HG03064 (cell line): ENCODE results near the gene TFDP1.

ENCODE experiments used
- ATAC-seq: cut with Tn5 transposase; IDR thresholded peaks from one replicate; pipeline ENCODE4 v1.9.1; 2021; ENCODE audit warnings: low read depth; ENCODE audit not compliant: unreplicated experiment

TFDP1 gene

DNA sequence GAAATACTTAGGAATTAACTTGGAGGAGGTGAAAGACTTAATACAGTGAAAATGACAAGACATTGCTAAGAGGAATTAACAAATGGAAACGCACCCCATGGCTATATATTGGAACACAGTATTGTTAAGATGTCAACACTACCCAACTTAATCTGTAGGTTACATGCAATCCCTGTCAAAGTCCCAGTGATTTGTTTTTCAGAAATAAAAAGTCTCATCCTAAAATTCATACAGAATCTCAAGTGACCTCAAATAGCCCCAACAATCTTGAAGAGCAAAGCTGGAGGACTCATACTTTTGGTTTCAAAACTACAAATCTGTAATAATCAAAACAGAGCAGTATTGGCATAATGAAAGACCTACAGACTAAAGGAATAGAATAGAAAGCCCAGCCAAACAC, 60.2 kb downstream of the TFDP1 start:
- no peak for ATAC-seq

DNA sequence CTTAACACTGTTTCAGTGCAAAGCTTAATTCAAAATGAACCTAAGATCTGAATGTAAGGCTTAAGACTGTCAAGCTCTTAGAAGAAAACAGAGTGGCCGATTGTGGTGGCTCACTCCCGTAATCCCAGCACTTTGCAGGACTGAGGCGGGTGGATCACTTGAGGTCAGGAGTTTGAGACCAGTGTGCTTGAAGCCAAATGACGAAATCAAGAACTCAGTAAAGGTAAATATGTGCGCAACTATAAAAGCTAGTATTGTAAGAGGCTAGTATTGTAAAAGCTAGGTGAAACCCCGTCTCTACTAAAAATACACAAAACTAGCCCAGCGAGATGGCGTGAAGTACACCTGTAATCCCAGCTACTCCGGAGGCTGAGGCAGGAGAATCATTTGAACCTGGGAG, 60.8 kb downstream of the TFDP1 start:
- ATAC-seq = no peak

DNA sequence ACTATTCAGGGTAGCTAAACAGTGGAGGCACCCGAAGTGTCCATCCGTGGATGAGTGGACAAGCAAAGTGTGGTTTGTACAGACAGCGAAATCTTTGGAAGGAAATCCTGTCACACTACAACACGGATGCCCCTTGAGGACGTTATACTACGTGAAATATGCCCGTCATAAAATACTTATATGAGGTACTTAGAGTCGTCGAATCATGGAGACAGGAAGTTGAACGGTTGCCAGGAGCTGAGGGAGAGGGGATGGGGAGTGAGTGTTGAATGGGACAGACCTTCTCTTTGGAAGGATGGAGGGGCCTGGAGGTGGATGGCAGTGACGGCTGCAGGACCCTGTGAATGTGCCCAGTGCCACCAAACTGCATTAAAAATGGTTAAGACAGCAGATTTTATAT, 61.8 kb downstream of the TFDP1 start:
- no peak for ATAC-seq

DNA sequence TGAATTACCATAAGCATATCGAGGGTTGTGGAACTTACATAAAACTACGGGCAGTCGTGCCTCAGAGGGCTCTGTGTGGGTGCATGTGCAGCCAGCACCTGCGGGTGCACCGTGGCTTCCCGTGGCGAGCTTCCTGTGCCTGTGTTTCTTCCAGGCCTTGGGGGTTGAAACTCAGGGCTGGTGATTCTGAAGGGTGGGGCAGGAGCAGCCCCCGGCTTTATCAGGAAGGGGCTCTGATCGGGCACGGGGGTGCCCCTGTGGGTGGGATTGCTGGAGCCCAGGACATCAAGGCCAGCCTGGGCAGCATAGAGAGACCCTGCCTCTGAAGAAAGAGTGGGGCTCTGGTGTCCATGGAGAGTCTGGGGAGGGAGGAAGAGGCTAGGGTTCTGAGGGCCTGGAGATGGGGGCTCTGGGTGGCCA, 62.4 kb downstream of the TFDP1 start:
- ATAC-seq = no peak

DNA sequence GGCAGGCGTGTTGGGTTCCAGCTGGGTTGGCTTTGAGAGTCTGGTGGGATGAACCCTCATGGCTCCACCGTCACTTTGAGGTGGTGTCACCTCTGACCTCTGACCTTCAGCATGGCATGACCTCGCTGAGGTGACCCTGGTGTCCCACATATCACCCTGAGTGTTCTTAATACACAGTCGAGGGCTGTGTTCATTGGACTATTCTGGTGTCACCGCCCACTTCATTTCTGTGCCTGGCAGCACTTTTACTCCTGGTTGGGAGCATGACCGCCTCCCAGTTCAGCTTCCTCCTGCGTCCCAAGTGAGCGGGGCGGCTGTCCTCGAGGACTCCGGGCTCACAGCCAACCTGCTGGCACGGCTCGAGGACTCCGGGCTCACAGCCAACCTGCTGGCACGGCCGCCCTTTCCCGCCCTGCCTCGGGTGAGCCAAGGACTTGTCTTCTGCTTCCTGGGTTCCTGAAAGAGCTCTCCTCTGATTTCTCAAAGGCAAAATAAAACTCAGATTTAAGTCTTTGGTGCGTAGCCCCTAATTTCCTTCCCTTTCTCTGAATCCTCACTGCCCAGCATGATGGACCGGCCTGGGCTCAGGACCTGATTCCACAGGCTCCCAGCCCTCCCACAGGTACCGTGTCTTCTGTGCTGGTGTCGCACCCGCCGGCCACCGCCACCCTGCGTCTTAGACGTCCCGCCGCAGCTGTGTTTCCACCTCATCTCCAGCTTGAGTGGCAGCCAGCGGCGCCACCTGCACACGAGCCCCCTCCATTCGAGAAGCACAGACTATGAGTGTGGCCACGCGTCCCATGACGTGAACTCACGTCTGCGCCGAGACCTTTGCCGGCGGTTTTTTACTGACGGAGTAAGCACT, 63.0 kb downstream of the TFDP1 start:
- no peak for ATAC-seq

DNA sequence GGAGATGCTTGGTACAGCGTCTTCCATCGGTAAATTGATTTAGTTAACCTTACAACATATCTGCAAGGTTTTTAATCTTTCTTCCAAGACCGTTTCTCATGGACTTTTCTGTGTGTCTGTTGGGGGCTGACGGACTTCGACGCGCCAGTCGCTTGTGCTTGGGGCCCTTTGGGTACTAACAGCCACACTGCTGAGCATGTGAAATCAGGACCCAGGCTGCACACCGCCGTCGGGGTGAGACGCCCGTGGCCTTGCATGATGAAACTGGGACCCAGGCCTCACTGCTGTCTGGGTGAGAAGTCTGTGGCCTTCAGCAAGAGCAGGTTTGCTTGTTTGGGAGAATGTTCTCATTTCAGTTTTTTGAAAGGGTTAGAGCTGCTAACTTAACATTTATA, 63.7 kb downstream of the TFDP1 start:
- ATAC-seq = no peak

DNA sequence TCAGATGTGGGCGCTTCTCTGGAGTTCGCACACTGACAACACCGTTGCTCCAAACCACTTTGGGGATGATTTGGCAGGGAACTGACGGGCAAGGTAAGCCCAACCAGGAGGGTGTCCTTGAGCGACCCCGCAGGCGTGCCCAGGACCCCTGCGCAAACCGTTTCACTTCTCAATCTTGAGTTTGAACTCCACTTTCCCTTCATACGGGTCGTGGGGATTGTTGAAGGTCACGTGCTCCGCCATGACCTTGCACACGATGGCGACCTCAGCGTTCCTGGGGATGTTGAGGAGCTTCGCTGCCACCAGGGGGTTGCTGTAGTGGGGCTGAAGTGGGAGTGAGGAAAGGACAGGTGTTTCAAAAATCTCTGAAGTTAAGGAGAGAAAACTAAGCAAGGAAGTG, 64.7 kb downstream of the TFDP1 start:
- ATAC-seq = no peak

DNA sequence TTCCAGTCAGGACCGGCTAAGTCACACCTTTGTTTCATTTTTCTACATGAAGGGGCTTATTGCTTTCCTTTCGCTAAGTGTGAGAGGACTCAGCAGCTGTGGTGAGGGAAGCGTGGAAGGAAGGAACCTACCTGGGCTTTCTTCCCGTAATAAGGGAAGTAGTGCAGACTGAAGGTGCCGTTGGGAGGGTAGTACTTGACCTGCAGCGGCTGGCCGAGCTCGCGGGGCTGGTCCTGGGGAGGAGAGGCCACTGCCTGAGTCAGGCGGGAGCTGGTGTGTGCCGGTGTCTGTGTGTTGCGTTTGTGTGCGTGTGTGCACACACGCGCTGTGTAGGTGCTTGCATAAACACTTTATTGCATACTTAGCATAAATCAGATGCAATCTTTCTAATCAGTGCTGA, 65.7 kb downstream of the TFDP1 start:
- ATAC-seq = no peak

DNA sequence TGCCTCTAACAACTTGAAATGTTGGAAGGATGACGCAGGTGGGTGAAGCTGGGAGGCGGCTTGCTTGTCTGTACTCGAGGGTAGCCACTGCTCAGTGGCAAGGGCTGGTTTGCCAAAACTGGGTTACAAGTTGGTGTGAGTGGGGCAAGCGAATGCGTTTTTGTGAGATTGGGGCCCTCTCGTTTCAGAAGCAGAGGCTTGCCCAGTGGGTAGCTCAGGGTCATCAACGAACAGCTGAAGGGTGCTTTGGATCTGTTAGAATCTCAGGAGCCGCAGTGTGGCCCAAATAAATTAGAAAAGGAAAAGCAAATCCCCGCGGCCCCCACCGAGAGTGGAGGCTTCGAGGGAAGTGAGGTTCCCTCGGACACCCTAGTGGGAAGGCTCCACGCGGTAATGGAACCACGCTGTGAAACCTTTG, 66.2 kb downstream of the TFDP1 start:
- no peak for ATAC-seq

DNA sequence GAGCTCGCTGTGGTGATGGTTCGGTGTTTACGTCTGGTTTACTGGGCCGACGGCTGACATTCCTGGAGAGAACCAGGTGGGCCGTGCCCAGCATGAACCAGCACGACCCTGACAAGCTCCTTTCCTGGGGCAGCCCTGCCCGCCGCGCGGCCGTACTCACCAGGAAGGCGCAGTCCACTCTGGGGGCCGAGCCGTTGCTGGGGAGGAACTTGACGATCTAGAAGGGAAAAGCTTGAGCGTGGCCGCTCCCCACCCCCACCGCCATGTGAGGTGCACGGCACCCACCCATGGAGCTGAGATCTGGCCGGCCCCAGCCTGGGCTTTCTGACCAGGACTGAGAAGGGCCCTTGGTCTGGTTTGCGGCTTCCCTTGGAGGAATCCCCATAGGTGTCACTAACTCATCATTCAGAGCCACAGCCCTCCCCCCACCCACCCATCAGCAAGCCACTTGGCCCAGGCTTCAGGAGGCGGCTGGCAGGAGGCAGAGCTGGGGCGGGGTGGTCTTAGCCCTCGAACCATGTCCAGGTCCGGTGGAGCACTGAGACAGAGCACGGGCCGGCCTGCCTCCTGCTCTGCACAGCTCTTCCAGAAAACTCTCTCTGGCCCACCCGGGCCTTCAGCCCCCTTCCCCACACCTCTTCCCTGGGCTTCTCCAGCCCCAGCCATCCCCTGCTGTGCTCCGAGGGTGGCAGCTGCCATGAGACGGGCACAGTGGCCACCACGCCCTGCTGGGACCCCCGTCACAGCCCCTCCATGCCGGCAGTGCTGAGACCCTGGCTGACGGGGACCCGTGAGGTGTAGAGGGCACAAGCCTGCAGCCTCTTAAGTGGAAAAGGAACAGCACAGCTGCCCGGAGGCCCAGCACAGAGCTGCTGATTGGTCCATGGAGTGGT, 67.2 kb downstream of the TFDP1 start:
- no peak for ATAC-seq

DNA sequence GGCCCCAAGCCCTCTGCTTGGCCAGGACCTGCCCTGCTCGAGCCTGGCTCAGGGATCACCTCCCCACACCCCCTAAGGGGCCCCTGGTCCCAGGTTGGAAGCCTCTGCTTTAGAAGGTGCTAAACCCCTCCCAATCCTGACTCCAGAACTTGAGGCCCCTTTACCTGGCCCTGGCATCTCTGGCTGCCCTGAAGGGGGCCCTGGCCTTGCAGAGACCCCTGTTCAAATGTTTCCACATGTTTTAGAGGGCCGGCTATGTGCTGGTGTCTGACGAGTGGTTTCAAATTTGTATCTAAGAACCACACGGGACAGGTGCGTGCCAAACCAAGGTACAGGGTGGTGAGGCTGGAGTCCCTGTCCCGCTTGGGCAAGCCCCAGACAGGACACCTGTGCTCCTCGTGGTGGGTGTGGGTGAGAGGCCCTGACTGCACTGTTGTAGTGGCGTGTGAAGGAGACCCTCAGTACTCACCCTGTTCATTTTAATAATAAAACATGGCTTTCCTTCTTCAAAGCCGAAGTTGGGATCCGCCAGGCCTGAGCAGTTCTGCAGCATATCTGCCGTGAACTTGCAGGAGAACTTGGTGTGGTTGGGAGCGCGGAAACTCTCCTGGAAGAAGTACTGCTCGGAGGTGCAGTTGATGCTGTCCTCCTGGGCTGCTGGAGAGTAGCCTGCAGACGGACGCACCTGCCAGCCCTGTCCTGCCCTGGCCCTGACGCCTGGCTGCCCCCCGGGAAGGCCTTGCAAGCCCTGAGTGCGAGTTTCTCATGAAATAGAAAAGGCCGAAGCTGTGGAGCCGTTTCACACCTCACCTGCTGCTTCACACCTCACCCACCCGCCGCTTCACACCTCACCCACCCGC, 68.1 kb downstream of the TFDP1 start:
- no peak for ATAC-seq

DNA sequence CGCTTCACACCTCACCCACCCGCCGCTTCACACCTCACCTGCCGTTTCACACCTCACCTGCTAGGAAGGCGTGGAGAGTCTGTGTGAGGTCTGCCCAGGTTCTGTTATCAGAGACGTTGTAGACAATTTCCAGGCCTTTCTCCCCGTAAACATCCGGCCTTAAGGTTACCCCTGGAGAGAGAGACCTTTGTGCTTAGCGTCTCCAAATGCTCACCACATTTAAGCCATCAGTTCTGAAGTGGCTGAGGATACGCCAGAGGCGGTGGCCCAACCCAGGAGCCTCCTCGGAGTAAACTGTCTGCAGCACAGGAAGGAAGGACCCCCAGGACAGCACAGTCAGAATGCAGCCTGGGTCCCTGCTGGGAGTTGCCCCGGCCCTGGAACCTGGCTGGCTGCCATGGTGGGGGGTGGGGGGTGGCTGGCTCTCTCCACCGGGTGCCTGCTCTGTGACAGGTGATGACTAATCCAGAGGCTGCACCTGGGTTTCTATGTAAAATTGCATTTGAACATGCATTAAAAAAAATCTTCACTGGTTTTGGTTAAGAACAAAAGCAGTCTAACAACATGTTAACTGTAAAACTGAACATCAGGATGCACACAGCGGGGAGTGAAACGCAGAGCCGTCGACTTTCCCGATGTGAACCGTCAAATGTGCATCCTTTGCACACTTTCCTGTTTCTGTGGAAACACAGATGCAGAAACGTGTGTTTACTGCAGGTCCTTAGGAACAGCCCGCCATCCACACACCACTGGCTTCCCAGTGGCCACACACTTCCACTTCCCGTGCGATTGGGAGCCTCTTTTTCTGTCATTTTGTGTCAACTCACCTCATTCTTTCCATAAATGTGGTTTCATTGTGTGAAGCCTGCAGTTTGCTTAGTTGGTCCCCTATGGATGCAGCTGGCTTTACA, 69.0 kb downstream of the TFDP1 start:
- ATAC-seq = no peak

DNA sequence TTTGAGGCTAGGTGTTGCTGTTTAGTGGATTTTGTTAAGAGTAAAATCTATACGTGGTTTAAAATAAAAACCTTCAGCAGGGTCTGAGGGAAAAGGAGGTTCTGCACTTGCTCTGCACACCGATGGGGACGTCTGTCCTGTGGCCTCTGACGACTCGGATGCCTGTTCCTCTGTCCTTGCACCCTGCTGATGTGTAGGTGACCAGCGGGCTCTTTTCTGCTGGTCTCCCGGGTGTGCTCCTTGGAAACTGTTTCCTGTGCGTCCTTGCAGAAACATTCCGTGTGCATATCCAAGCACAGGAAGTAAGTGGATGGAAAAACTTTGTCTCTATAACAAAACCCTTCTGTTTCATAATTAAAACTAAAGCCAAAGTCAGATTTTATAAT, 69.6 kb downstream of the TFDP1 start:
- no peak for ATAC-seq

DNA sequence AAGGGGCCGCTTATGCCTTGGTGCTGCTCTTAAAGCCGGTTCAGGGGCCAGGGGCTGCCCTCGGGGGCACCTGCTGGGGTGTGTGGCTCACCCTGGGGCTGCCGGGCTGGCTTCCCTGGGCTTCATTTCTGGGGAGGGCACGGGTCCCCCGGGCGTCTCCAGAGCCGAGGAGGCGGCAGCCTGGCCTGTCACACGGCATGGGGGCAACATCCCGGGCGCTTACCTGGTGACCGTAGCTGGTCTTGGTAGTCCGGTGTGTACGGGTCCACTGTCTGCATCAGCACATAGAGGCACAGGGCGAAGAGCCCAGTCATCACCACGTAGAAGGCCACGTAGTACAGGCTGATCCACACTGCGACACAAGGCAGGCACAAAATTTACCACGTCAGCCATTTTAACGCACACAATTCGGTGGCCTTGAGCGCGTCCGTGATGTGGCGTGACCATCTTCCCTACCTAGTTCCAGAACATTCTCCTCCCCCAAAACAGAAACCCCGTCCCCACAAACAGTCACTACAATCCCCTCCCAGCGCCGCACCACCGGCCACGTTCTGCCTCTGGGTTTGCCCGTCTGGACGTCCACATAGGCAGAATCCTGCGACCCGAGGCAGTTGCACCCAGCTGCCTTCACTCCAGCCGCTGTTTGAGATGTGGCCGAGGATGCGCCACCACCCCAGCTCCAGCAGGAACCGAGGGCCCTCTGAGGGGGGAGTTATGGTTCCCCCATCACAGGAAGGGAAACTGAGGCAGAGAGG, 70.2 kb downstream of the TFDP1 start:
- no peak for ATAC-seq

DNA sequence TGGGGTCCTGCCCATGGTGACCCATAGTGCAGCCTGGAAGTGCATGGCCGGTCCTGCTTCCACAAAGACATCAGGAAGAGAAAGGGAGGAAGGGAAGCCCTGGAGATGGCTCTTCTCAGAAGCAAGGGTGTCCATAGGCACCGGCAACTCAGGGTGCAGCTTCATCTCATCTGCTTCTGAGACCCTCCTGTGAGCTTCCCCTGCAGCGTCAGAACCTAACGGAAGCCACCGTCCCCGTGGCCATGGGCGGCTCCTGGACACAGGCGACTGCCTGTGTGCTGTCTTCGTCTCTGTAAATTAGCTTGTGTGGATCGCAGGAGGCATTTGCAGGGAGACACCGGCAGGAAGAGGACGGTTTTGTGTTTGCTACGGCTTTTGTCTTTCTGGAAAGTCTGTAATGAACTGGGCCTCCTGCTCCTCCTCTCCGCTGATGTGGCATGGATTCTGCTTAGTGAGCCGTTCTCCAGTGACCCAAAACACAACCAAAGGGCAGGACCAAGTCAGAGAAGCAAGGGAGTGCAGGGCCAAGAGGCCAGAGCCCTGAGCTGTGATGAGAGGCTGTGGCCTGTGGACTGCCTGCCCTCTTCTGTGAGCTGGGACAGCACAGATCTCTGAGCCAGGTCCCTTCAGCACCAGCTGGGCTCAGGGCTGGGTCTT, 70.9 kb downstream of the TFDP1 start:
- no peak for ATAC-seq

DNA sequence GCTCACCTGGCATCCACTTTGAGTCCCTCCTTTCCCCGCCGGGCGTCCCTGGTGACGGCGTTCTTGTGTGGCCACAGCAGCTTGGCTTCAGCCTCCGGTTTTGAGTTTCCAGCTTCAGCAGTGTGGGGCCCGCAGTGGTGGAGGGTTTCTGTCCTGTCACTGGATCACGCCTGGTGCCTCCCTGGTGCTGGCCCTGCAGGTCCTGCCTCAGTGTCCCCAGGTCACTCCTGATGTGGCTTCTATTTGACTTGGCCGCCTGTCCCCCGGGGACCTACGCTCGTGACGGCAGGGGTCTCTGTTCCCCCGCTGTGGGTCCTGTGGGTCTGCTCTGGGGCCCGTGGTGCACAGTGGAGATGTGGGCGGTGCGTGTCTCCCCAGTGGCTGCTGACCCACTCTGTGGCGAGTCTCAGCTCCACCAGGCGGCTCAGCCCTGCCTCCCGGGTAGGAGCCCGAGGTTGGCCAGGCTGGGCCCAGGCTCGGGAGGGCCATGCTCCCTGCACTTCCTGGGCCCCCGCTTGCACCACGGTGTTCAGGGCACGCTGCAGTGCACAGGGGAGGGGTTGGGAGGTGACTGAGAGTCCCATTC, 71.5 kb downstream of the TFDP1 start:
- no peak for ATAC-seq

DNA sequence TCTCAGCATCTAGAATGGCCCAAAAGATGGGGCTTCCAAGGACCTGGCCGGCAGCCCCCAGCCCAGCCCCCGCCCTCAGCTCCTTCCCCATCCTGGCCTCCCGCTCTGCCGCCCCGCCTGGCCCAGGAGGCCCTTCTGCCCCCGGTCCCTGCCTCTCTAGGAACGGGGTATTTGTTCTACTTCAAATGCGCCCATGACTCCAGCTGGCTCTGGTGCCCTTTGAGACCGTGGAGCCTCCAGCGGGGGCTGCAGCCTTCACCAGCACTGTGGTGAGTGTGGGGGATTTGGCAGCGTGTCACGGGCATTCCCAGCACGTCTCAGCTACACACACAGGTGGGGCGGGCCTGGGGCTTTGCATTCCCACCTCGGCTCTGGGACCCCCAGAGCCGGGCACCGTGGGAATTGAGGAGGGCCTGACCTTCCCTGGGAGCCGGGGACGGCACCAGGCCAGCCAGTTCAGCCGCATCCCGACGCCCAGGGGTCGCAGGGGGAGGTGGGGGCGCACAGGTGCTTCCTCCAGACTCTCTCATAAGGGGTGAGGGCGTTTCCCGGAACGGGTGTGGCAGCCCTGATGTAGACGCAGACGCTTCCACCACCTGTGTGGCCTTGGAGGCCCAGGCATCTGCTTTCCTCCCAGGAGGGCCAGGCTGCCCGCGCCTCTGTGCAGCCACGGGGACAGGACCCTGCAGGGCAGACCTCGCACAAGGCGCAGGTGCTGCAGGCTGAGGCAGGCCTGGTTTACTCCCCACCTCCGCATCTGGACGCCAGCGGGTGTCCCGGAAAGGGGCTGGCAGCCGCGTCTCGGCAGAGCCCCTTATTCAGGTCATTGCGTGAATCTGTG, 72.5 kb downstream of the TFDP1 start:
- no peak for ATAC-seq
